Mononuclear cell (primary cell): ENCODE measurements around the gene NPAT. TPM values are rescaled to one million over a fixed set of nuclear protein-coding genes. Genes with fewer than 3 reads are reported as not detected.
"Not testable (repeated sequence)": the region's sequence is repeated elsewhere in the genome, so short reads cannot be mapped to it uniquely, and the experiment has no call there.

Experiments
- H3K27me3 ChIP-seq: 2 replicates; pipeline ENCODE4 v1.6.0; 2011; ENCODE audit warnings: low read length, control low read depth; ENCODE audit not compliant: insufficient read depth
- H3K4me1 ChIP-seq: 2 replicates; pipeline ENCODE4 v1.5.1; 2011; ENCODE audit warnings: mild to moderate bottlenecking, low read length, control low read depth; ENCODE audit not compliant: insufficient read depth
- H3K4me3 ChIP-seq: 2 replicates; pipeline ENCODE4 v1.5.1; 2011; ENCODE audit warnings: mild to moderate bottlenecking, low read length, moderate library complexity
- H3K9me3 ChIP-seq: 2 replicates; pipeline ENCODE4 v1.5.1; 2011; ENCODE audit warnings: low read depth, mild to moderate bottlenecking, control low read depth, low read length
- total RNA-seq: library from RNA; depleted of rRNA; stranded (reverse); fragments of >200 nt; gene quantifications from one replicate; pipeline ENCODE4 v1.2.3, GENCODE V29; 2012

The NPAT gene
- total RNA-seq, 1 donor: 46.0 TPM

DNA sequence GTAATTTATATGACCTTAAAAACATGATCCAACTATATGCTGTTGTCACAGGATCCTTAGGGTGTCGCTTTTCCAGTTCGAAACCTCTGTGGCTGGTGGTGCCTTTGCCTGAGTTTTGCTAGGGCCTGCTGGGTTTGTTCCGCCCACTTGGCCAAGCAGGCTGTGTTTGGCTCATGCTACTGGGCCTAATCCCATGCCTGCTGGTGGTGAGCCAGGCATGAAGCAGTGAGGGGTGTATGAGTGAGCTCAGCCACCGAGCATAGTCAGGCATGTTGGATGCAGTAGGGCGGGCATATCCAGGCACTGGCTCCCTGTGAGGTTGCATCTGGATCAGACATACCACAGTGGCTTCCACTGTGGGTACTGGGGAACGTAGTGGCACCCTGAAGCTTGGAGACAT, 16.3 kb downstream of the NPAT start:
- Histone ChIP-seq H3K27me3 (no peaks in the 10 kb centered on the region), H3K9me3 (peaks cover 9% of the 10 kb centered on the region), H3K4me3 (no peak overlapping the region), H3K4me1 (peaks cover 11% of the 10 kb centered on the region)

DNA sequence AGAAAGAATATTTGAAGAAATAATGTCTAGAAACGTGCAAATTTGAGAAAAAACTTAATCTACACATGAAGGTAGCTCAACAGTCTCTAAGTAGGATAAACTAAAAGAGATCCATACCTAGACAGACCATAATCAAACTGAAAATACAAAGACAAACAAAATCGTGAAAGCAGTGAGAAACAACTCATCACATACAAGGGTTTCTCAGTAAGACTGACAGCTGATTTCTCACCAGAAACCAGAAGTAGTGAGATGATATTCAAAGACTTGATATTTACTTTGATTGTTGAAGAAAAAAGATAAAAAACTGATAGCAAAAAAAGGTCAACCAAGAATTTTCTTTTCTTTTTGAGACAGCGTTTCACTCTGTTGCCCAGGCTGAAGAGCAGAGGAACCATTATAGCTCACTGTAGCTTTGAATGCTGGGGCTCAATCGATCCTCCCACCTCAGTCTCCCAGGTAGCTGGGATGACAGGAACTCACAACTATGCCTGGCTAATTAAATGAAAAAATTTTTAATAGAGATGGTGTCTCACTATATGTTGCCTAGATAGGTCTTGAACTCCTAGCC, 17.4 kb downstream of the NPAT start:
- H3K4me3 ChIP-seq: no peak overlapping the region
- H3K9me3 ChIP-seq: peaks cover 9% of the 10 kb centered on the region
- H3K4me1 ChIP-seq: peaks cover 18% of the 10 kb centered on the region
- no peaks in the 10 kb centered on the region for H3K27me3 ChIP-seq

DNA sequence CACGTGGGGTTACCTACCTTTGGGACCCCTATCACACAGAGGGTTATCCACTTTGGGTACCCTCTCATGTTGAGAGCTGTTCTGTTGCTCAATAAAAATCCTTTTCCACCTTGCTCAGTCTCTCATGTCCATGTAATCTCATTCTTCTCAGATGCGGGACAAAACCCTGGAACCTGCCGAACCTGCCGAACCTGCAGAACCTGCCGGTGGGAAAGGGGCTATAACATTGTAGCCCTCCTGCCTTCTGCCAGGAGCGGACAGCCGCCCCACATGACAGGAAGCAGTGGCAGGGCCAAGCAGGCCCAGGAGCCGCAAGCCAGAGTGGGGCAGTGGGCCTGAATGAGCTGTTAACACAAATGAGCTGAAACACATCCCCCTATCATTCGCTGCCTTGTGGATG, 18.1 kb downstream of the NPAT start:
- Histone ChIP-seq H3K27me3 (no peaks in the 10 kb centered on the region), H3K4me1 (peaks cover 24% of the 10 kb centered on the region), H3K9me3 (peaks cover 9% of the 10 kb centered on the region), H3K4me3 (no peak overlapping the region)

DNA sequence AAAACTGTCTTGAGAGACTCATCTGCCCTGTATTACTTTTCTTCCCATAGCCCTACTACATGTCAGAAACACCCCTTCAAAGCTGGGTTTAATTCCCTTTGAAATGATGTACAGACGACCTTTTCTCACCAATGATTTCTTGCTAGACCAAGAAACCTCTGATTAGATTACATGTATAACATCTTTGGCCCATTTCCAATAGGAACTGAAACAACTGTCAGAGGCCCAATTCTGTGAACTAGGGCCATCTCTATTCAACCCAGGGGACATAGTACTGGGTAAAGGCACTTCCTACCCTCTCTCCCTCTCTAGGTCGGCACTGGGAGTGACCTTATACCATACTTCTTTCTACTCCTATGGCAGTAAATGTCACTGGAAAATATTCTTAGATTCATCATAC, 19.4 kb downstream of the NPAT start:
- Histone ChIP-seq H3K27me3 (no peaks in the 10 kb centered on the region), H3K4me1 (peaks cover 35% of the 10 kb centered on the region), H3K4me3 (no peak overlapping the region), H3K9me3 (peaks cover 9% of the 10 kb centered on the region)

DNA sequence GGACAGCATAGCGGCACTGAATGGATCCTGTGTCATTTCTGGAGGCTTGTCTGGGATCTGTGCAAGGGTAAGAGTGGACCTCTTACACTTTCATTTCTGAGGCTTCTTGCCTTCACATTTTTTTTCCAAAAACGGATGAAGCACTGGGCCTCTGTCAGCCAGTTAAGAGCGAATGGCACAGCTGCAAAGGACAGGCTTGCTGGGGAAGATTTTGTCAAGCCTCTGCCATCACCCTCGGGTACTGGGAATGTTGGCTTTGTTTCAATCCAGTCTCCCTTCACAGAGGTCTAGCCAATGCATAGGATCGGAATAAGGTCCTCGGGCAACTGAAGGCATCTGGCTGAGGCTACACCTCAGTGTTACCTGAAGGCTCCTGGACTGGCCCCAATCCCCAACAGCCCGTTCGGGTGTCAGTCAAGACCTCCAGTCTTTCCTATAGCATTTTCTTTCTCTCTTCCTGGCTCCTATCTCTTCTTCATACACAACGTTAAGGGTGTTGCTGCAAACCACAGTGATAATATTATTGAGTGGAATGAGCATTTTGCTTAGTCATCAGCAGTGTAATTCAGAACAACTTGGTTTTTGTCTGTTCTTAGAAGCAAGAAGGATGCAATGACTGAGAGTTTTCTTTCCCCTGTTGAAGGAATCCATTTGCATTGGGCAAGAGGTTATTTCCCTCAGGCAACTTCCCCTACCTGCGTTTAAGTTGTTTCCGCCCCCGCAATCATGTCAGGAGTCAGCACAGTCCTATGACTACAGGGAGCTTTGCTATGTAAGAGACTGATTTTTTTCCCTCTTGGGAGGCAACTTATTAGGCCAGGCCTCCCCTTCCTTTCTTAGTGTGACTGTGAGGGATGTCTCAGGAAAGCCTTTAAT, 22.8 kb downstream of the NPAT start:
- H3K27me3 ChIP-seq: no peaks in the 10 kb centered on the region
- peaks cover 35% of the 10 kb centered on the region for H3K4me1 ChIP-seq
- no peak overlapping the region for H3K4me3 ChIP-seq
- peaks cover 2% of the 10 kb centered on the region for H3K9me3 ChIP-seq

DNA sequence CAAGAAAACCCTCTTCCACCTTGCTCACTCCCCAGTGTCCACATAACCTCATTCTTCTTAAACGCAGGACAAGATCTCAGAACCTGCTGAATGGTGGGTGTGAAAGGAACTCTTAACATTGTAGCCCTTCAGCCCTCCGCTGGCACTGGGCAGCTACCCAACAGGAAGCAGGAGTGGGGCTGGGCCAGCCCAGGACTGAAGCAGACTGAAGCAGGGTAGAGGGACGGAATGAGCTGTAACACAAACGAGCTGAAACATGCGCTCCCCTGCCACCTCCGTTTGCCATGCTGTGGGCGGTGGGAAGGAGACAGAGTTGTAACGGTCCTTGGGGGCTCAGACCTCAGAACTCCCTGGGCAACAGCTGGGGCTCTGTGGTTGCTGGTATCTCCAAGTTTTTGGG, 23.6 kb downstream of the NPAT start:
- H3K4me1 ChIP-seq: peaks cover 35% of the 10 kb centered on the region
- no peak overlapping the region for H3K4me3 ChIP-seq
- no peaks in the 10 kb centered on the region for H3K9me3 ChIP-seq
- no peaks in the 10 kb centered on the region for H3K27me3 ChIP-seq

DNA sequence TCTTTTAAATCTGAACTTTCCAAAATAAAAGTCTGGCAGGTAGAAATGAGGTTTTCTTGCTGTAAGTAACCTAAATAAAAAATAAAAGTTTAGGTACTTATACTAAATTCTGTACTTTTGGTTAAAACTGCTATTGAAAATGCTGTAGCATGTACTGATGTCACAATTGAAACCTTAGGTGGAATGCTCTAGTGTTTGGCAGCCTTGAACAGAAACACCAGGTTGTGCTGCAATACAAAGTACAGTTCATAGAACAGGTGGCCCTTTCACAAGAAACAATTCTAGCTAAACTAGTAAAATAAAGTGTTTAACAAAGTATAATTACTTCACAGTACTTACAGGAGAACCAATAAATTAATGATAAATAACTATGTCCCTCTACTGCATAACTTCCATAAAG, 25.1 kb downstream of the NPAT start:
- Histone ChIP-seq H3K9me3 (no peaks in the 10 kb centered on the region), H3K4me1 (peaks cover 29% of the 10 kb centered on the region), H3K4me3 (no peak overlapping the region), H3K27me3 (no peaks in the 10 kb centered on the region)

DNA sequence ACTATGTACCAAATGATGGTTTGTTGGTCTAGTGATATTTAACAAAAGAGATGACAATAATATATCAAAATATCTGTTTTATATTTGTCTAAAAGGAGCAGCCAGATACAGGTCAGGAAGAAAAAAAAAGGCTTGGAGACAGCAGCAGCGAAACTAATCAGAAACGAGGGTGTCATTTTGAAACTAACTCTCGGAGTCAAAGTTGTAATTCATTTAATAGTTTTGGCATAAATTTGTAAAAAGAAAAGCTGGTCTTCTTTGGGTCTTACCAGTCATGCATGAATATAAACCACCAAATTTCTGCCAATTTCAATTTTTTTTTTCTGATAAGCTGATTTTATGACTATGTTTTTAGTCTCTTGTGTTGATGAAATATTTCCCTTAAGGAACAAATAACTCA, 25.5 kb downstream of the NPAT start:
- H3K4me3 ChIP-seq: no peak overlapping the region
- H3K9me3 ChIP-seq: no peaks in the 10 kb centered on the region
- H3K27me3 ChIP-seq: no peaks in the 10 kb centered on the region
- peaks cover 29% of the 10 kb centered on the region for H3K4me1 ChIP-seq

DNA sequence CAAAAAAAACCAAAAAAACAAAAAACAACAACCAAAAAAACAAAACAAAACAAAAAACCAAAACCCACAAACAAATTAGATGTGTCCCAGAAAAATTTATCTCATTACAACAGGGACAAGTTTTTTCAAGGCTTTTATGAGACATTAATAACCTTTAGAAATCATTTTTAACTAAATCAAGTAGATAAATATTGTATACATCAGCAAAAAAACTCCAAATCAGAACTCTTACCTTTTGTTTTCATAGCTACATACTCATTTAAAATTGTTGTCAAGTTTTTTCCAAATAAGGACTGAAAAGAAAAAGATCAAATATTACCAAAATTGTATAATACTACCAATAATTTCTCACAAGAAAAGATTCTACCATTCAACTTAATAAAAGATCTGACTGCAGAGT, 28.7 kb downstream of the NPAT start:
- H3K27me3 ChIP-seq: no peaks in the 10 kb centered on the region
- H3K4me1 ChIP-seq: peaks cover 4% of the 10 kb centered on the region
- no peaks in the 10 kb centered on the region for H3K9me3 ChIP-seq
- H3K4me3 ChIP-seq: no peak overlapping the region

DNA sequence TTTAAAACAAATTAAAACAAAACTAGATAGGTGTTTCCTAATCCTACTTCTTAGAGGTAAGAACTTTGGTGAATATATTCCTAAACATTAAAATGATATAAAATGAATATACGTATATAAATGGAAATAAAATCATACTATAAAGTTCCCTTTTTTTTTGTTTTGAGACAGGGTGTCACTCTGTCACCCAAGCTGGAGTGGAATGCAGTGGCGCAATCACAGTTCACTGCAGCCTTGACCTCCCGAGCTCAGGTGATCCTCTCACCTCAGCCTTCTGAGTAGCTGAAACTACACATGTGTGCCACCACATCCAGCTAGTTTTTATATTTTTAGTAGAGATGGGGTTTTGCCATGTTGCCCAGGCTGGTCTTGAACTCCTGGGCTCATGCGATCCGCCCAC, 44.9 kb downstream of the NPAT start:
- Histone ChIP-seq H3K27me3 (no peaks in the 10 kb centered on the region), H3K4me1 (no peaks in the 10 kb centered on the region), H3K9me3 (no peaks in the 10 kb centered on the region), H3K4me3 (no peak overlapping the region)

DNA sequence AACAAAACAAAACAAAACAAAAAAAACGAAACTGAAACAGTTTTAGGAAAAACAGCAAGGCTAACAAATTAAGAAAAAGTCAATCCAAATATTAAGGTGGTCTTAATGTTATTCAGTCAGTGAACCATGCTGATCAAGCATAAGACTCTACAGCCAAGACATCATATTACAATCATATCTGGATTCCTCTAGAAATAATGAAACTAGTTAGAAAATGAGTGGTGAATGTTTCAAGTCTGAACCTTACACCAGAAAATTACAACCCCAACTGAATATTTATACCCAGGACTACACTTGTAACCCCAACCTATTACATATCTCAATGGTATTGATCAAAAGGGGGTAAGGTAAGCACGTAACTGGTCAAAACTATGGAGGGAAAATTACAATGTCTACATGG, 52.3 kb downstream of the NPAT start:
- H3K27me3 ChIP-seq: no peaks in the 10 kb centered on the region
- no peak overlapping the region for H3K4me3 ChIP-seq
- H3K4me1 ChIP-seq: no peaks in the 10 kb centered on the region
- no peaks in the 10 kb centered on the region for H3K9me3 ChIP-seq

DNA sequence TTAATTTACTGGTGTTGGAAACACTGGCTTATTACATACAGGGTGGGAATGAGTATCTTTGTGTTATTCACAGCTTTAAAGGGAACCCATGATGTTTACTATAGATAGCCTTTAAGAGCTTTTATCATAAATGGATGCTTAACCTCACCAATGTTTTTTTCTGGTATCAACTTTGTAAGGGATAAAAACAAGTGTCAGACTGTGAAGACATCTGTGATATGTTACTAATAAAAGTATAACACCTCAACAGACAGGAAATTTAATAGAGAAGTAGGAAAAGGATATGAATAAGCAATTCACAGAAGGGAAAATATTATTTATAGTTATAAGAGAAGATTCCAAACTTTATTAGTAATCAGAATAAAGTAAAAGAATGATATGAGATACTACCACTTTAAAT, 54.8 kb downstream of the NPAT start:
- no peaks in the 10 kb centered on the region for H3K4me1 ChIP-seq
- H3K27me3 ChIP-seq: no peaks in the 10 kb centered on the region
- no peaks in the 10 kb centered on the region for H3K9me3 ChIP-seq
- H3K4me3 ChIP-seq: no peak overlapping the region

DNA sequence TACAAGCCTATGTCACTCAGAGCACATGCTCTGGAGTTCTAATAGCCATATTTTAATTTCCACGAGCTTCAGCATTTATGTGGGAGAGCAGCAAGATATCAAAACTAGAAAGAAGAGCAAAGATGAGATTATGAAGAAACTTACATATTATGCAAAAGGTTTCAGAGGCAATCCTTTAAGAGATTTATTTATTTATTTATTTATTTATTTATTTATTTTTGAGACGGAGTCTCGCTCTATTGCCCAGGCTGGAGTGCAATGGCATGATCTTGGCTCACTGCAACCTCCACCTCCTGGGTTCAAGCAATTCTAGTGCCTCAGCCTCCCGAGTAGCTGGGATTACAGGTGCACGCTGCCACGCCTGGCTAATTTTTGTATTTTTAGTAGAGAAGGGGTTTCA, 59.6 kb downstream of the NPAT start:
- not testable (repeated sequence) for H3K27me3 ChIP-seq, H3K4me1 ChIP-seq, H3K4me3 ChIP-seq, H3K9me3 ChIP-seq

DNA sequence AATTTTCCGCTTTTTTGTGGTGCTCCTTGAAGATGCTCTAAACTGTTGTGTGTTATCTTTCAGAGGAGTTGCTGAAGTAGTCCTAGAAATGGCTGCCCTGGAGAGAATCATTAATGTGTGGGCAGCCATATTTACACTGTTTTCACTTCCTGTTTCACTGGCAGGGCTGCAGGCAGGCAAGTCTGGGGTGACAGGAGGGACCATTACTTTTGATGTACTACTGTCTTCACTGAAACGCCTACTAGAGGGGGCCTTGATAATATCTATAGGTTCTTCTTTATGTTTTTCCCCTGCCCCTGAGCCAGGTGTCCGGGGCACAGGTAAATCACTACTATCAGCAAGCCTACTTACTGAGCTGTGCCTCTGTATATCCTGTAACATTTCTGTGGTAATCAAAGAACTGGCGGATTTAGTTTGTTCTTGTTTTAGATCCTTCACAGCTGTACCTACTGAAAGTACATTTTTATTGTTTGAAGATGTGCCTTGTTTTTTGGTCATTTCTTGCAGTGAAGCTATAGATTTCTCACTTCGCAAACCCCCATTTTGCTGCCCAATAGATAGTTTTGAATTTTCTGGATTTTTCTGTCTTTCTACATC, 61.4 kb downstream of the NPAT start:
- Histone ChIP-seq H3K27me3 (no peaks in the 10 kb centered on the region), H3K4me1 (peaks cover 7% of the 10 kb centered on the region), H3K9me3 (no peaks in the 10 kb centered on the region), H3K4me3 (no peak overlapping the region)

DNA sequence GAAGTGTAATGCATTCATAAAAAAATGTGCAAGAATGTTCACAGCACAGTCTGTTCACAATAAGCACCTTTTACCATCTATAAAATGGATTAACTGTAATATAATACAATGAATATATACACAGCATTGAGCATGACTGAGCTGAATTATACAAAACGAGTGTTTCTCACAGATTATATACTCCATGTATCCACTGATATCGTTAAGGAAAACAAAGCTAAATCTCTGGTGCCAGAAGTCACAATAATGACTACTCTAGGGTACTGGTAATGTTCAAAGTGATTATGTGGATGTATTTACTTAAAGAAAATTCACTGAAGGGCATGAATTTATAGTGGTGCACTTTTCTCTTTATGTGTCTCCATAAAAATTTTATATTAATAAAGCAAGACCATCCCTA, 67.8 kb downstream of the NPAT start:
- H3K4me3 ChIP-seq: no peak overlapping the region
- H3K27me3 ChIP-seq: no peaks in the 10 kb centered on the region
- no peaks in the 10 kb centered on the region for H3K4me1 ChIP-seq
- no peaks in the 10 kb centered on the region for H3K9me3 ChIP-seq

DNA sequence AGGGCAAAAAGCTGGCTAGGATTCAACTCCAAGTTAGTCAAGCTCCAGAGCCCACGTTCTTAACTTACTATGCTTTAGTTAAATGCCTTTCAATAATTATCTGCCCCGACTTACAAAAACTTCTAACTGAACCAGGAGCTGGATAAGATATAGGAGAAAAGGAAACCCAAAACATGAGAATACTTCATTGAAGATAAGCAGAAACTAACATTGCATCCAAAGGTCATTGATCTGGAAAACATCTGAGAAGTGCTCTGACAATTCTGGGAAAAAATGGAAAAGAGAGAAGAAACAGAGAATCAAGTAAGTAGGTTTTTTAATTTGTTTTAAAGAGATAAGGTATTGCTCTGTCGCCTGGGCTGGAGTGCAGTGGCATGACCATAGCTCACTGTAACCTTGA, 73.9 kb downstream of the NPAT start:
- Histone ChIP-seq H3K9me3 (no peaks in the 10 kb centered on the region), H3K4me3 (no peak overlapping the region), H3K27me3 (no peaks in the 10 kb centered on the region), H3K4me1 (no peaks in the 10 kb centered on the region)
